BLaER1 treated with 17β-estradiol and CSF1 and Interleukin-3, amounts not matched to agents 10 nM and 100 nM (cell line): ENCODE results near the gene WNT7A.

Source experiments
- H3K27ac ChIP-seq, 11 experiments: shearing (Covaris generic); formaldehyde crosslinking; 2 replicates each; pipeline ENCODE4 v1.8.1; 2022
- H3K27me3 ChIP-seq, 11 experiments: shearing (Covaris generic); formaldehyde crosslinking; 2 replicates each; pipeline ENCODE4 v1.8.1; 2022
- H3K36me3 ChIP-seq, 11 experiments: shearing (Covaris generic); formaldehyde crosslinking; 2 replicates each; pipeline ENCODE4 v1.8.1; 2022
- H3K4me1 ChIP-seq, 10 experiments: shearing (Covaris generic); formaldehyde crosslinking; 2 replicates each; pipeline ENCODE4 v1.8.1; 2022
- H3K4me2 ChIP-seq, 11 experiments: shearing (Covaris generic); formaldehyde crosslinking; 2 replicates each; pipeline ENCODE4 v1.8.1; 2022
- H3K4me3 ChIP-seq, 10 experiments: shearing (Covaris generic); formaldehyde crosslinking; 2 replicates each; pipeline ENCODE4 v1.8.1; 2022
- H3K9ac ChIP-seq, 11 experiments: shearing (Covaris generic); formaldehyde crosslinking; 2 replicates each; pipeline ENCODE4 v1.8.1; 2022
- H3K9me3 ChIP-seq, 11 experiments: shearing (Covaris generic); formaldehyde crosslinking; replicated peaks in 1 of 11; 2 replicates each; pipeline ENCODE4 v1.8.1; 2022
- H4K20me1 ChIP-seq, 11 experiments: shearing (Covaris generic); formaldehyde crosslinking; 2 replicates each; pipeline ENCODE4 v1.8.1; 2022
- Cebpa-rat ChIP-seq, 11 experiments: shearing (Covaris generic); IDR thresholded peaks; 2 replicates each; pipeline ENCODE4 v1.8.1; 2022

Gene WNT7A

DNA sequence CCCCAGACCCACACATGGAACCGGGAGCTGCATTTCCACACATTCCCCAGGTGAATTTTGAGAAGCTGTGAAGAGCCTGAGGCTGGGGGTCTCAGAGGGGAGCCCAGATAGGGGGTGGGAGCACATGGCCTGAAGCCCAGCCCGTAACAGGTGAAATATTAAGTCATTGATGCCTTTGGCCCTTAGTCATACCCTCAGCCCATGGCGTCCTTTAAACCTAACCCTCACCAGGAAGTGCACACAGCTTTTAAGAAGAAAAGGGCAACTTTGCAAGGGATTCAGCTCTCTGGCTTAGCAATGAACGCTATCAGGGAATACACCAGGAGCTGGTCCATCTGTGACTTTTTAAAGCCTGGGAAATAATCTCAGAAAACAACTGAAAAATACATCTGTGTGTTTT lies 40.6 kb downstream of the WNT7A start:
- no peak overlapping the region for H3K27ac ChIP-seq

DNA sequence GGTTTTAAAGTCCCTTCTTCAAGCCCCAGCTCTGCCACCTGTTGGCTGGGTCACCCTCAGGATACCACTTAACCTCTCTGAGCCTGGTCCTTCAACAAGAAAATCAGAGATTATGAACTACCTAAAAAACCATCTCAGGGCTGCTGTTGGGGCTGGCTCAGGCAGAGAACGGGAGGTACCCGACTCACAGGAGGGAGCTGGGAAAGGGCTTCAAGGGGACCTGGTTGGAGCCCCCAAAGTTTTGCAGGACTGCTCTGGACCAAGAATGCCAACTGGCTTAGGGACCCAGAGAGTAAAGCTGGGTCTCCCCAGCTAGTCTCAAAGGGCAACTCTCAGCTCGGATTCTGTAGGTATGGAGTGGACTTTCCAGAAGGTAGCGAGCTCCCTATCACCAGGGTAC lies 41.5 kb downstream of the WNT7A start:
- H3K9ac ChIP-seq: no peak overlapping the region
- H4K20me1 ChIP-seq: no peaks in the 10 kb centered on the region; a peak in 1 of 22 replicates
- TF ChIP-seq Cebpa-rat (IDR thresholded peaks at IDR 0.05): no peak
- H3K36me3 ChIP-seq: no peaks in the 10 kb centered on the region
- no peaks in the 10 kb centered on the region for H3K27me3 ChIP-seq
- H3K4me3 ChIP-seq: no peak overlapping the region
- no peaks in the 10 kb centered on the region for H3K9me3 ChIP-seq
- H3K4me1 ChIP-seq: no peaks in the 10 kb centered on the region
- no peak overlapping the region for H3K27ac ChIP-seq
- no peak overlapping the region for H3K4me2 ChIP-seq

More for the DNA sequence above, 40.6 kb downstream of the WNT7A start:
- no peak overlapping the region for H3K4me2 ChIP-seq
- H3K9me3 ChIP-seq: no peaks in the 10 kb centered on the region
- no peaks in the 10 kb centered on the region for H3K27me3 ChIP-seq
- no peaks in the 10 kb centered on the region for H3K4me1 ChIP-seq
- no peaks in the 10 kb centered on the region; a peak in 1 of 22 replicates for H4K20me1 ChIP-seq
- H3K4me3 ChIP-seq: no peak overlapping the region
- H3K36me3 ChIP-seq: no peaks in the 10 kb centered on the region
- no peak for TF ChIP-seq Cebpa-rat (IDR thresholded peaks at IDR 0.05)
- H3K9ac ChIP-seq: no peak overlapping the region

DNA sequence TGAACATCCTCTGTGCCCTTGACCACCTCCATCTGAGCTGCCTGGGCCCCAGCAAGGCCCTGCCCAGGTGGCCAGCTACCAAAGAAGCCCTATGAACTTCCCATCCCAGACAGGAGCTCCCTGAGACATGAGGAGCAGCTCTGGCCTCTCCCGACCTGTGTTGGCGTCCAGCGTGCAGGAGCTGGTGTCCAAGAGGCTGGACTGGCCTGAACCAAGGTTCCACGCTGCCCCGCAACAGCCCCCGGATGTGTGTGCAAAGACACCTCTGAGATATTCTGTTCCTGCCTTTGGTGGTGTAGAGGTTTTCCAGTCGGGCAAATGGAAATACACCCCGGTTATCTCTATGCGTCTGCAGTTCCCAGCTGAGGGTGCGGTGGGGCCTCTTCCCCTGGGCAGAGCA lies 42.1 kb downstream of the WNT7A start:
- Histone ChIP-seq H3K36me3 (no peaks in the 10 kb centered on the region), H3K9ac (no peak overlapping the region), H3K27ac (no peak overlapping the region), H4K20me1 (no peaks in the 10 kb centered on the region; a peak in 1 of 22 replicates), H3K27me3 (no peaks in the 10 kb centered on the region), H3K4me2 (no peak overlapping the region), H3K9me3 (no peaks in the 10 kb centered on the region), H3K4me3 (no peak overlapping the region), H3K4me1 (no peaks in the 10 kb centered on the region)
- TF ChIP-seq Cebpa-rat (IDR thresholded peaks at IDR 0.05): no peak

DNA sequence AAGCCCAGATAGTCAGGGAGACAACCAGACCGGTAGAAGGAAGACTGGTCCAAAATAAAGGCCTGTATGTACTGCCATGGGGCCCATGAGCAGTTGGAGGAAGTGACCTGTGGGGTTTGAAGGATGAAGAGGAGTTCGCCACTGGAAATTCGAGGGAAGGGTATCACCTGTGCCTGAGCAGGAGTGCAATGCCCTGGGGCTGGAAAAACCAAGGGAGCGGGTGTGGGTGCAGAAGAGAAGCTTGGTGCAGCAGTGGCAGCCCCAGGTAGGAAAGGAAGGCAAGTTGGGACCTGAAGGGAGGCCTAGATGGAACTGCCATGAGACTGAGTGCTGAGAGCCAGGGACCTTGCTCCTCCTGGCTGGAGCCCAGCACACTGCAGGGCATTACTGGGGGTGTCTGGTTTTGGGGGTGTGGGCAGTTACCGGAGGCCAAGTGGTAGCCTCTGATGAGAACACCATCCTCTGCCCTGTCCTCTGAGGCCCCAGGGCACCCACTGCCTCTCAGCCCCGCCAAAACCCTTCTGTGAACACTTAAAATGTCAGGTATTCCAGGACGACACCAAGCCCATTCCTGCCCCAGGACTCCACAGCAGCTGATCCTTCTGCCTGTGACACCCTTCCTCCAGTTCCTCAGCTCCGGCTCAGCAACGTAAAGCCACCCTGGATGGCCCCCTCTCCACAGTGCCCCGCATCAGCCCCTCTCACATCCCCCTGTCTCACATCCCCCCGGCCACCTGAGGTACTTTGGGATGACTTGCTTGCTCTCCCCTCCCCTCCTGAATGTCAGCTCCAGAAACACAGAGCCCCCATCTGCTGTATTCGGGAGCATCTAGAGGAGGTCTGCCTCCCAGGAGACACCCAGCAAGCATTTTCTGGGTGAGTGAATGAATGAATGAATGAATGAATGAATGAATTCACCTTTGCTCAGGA lies 42.9 kb downstream of the WNT7A start:
- Histone ChIP-seq H3K9ac (no peak overlapping the region), H3K27ac (no peak overlapping the region), H3K36me3 (no peaks in the 10 kb centered on the region), H4K20me1 (no peaks in the 10 kb centered on the region; a peak in 1 of 22 replicates), H3K4me2 (no peak overlapping the region), H3K4me1 (no peaks in the 10 kb centered on the region), H3K9me3 (no peaks in the 10 kb centered on the region; a peak in 1 of 22 replicates), H3K27me3 (no peaks in the 10 kb centered on the region), H3K4me3 (no peak overlapping the region)
- TF ChIP-seq Cebpa-rat (IDR thresholded peaks at IDR 0.05): no peak

DNA sequence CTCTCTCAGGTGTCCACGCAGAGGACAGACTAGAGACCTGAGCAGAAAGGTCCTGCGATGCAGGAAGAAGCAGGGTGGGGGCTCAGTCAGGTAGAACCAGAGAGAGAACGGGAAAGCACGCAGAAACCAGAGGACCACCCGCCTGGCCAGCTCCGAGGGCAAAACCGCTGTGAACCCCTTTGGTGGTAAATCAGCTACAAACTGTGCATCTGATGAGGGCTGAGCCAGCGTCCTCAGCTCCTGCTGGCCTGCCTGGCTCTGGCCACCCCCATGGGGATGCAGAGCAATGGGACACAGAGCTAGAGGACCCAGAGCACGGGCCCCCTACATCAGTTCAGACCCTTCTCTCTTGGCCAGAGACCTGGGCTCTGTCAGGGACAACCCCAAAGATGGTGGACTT lies 44.6 kb downstream of the WNT7A start:
- no peak for TF ChIP-seq Cebpa-rat (IDR thresholded peaks at IDR 0.05)
- Histone ChIP-seq H4K20me1 (no peaks in the 10 kb centered on the region; a peak in 1 of 22 replicates), H3K9ac (no peak overlapping the region), H3K27me3 (no peaks in the 10 kb centered on the region), H3K9me3 (no peaks in the 10 kb centered on the region; a peak in 1 of 22 replicates), H3K36me3 (no peaks in the 10 kb centered on the region), H3K4me2 (no peak overlapping the region), H3K4me1 (no peaks in the 10 kb centered on the region), H3K27ac (no peak overlapping the region), H3K4me3 (no peak overlapping the region)

DNA sequence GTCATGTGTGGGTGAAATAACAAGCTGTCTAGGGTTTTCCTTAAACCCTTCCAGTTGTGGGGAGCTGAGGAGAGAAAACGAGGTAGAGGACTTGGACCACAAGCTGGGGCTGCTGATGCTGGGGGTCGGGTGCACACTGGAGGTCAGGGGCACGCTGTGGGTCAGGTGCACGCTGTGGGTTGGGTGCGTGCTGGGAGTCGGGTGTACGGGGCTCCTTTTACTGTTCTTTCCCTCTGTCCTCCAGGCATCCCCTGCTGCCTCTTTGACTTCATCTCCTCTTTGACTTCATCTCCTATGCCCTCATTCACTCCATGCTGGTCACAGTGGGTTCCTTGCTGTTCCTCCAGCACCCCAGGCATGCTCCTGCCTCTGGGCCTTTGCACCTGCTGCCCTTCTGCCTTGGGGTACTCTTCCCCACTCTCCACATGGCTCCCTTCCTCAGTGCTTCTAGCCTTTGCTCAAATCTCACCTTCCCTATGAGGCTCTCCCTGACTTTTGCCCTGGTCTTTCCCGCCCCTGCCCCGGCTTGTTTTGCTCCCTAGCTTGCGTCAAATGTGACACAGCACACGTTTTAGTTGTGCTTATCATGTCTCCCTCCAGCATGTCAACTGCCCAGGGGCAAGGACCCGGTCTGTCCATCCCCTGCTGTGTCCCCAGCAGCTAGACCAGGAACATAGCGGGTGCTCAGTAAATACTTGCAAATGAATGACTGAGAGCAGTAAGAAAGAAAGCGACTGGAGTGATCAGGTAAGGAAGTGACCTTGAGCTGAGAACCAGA lies 45.4 kb downstream of the WNT7A start:
- Histone ChIP-seq H3K27ac (no peak overlapping the region), H3K9me3 (no peaks in the 10 kb centered on the region; a peak in 1 of 22 replicates), H3K4me2 (no peak overlapping the region), H3K9ac (no peak overlapping the region), H3K27me3 (no peaks in the 10 kb centered on the region), H3K36me3 (no peaks in the 10 kb centered on the region), H3K4me1 (no peaks in the 10 kb centered on the region; a peak in 1 of 20 replicates), H3K4me3 (no peak overlapping the region), H4K20me1 (no peaks in the 10 kb centered on the region; a peak in 1 of 22 replicates)
- TF ChIP-seq Cebpa-rat (IDR thresholded peaks at IDR 0.05): no peak

DNA sequence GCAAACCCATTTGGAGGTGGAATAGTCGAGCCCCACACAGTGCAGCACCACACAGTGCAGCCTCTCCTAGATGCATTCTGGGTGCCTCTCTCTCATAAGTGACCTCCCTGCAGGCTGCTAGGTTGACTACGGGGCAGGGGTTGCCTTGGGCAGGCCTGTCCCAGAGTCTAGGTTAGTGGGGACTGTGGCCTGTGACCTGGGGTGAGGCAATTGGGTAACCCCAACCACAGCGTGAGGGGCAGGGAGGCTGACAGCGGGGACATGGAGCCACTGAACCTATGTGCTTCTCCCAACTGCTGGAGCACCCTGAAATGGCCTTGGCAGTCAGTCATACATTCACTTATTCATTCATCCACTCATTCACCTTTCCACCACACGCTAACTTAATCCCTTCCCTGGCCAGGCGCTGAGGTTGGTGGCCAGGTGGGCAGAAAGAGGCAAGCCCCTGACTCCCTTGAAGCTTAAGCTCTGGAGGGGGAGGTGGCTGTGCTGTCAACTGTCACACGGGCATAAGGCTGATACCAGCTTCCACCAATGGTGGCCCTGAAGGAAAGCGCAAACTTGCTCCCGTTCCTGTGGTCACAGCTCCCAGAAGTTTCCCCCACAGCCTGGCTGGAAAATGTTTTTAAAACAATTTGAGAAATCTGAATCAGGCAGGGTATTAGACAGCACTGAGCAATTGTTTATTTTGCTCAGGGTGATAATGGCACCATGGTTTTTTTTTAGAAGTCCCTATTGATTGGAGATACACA lies 46.2 kb downstream of the WNT7A start:
- Histone ChIP-seq H3K9ac (no peak overlapping the region), H3K27ac (no peak overlapping the region), H4K20me1 (no peaks in the 10 kb centered on the region; a peak in 1 of 22 replicates), H3K4me2 (no peak overlapping the region), H3K4me3 (no peak overlapping the region), H3K27me3 (no peaks in the 10 kb centered on the region), H3K9me3 (no peaks in the 10 kb centered on the region; a peak in 1 of 22 replicates), H3K36me3 (no peaks in the 10 kb centered on the region), H3K4me1 (no peaks in the 10 kb centered on the region; a peak in 1 of 20 replicates)
- TF ChIP-seq Cebpa-rat (IDR thresholded peaks at IDR 0.05): no peak

DNA sequence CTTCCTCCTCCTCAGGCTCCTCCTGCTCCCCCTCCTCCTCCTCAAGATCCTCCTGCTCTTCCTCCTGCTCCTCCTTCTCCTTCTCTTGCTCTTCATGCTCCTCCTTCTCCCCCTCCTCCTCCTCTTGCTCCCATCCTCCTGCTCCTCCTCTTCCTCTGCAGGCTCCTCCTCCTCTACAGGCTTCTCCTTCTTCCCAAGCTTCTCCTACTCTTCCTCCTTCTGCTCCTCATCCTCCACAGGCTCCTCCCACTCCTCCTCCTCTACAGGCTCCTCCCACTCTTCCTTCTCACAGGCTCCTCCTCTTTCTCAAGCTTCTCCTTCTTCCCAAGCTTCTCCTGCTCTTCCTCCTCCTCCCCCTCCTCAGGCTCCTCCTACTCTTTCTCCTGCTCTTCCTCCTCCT lies 47.7 kb downstream of the WNT7A start:
- TF ChIP-seq Cebpa-rat (IDR thresholded peaks at IDR 0.05): no peak

More for the DNA sequence above, 47.7 kb downstream of the WNT7A start:
- H3K4me3 ChIP-seq: no peak overlapping the region
- H3K27ac ChIP-seq: no peak overlapping the region
- H3K4me1 ChIP-seq: no peaks in the 10 kb centered on the region; a peak in 1 of 20 replicates
- no peaks in the 10 kb centered on the region for H3K27me3 ChIP-seq
- H3K36me3 ChIP-seq: no peaks in the 10 kb centered on the region
- no peak overlapping the region for H3K4me2 ChIP-seq
- no peak overlapping the region for H3K9ac ChIP-seq
- H3K9me3 ChIP-seq: no peaks in the 10 kb centered on the region; a peak in 1 of 22 replicates
- no peaks in the 10 kb centered on the region; a peak in 1 of 22 replicates for H4K20me1 ChIP-seq
